Non-pigmented ciliary epithelial cell (primary cell): ENCODE measurements around the gene GGA1.

ENCODE experiments used
- DNase-seq: peaks from one replicate; pipeline ENCODE4 v3.0.0-alpha.2; 2010; ENCODE audit warnings: low read depth

Gene GGA1, protein sequence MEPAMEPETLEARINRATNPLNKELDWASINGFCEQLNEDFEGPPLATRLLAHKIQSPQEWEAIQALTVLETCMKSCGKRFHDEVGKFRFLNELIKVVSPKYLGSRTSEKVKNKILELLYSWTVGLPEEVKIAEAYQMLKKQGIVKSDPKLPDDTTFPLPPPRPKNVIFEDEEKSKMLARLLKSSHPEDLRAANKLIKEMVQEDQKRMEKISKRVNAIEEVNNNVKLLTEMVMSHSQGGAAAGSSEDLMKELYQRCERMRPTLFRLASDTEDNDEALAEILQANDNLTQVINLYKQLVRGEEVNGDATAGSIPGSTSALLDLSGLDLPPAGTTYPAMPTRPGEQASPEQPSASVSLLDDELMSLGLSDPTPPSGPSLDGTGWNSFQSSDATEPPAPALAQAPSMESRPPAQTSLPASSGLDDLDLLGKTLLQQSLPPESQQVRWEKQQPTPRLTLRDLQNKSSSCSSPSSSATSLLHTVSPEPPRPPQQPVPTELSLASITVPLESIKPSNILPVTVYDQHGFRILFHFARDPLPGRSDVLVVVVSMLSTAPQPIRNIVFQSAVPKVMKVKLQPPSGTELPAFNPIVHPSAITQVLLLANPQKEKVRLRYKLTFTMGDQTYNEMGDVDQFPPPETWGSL

DNA sequence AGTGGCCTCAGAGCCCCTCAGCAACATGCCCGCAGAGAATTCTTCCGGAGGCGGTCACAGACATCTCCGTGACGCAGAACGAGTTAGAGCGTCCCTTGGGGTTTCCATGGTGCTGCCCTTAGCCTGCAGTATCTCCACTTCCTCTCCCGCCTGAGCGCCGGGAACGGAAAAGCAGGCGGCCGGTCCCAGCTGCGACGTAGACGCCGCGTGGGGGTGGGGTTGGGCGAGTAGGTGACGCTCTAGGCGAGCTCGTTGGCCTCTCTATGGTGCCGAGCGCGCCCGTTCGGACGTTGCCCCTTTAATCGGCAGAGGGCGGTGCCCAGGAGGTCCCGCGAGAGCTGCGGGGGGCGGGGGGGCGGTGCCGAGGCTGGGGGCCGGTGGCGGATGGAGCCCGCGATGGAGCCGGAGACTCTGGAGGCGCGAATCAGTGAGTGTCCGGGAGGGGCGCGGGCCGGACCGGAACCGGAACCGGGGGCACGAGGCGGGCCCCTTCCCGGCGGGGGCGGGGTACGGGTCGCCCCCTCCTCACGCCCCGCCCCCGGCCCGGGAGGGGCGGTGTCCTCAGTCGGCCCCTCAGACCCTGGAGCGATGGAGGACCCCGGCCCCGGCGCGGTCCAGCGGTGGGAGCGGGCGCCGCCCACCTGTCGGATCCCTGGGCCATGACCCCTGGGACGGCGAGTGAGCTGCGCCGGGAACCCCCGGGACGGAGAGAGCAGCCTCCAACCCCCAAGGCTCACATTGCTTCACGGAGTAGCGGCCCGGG lies at the start of gene GGA1:
Gene GGA1, plus strand, starts transcription at position 358 of the 763 bp plus-strand sequence. Its CDS starts 27 bp downstream, at position 385.
- peak; percentile 87 for DNase-seq

DNA sequence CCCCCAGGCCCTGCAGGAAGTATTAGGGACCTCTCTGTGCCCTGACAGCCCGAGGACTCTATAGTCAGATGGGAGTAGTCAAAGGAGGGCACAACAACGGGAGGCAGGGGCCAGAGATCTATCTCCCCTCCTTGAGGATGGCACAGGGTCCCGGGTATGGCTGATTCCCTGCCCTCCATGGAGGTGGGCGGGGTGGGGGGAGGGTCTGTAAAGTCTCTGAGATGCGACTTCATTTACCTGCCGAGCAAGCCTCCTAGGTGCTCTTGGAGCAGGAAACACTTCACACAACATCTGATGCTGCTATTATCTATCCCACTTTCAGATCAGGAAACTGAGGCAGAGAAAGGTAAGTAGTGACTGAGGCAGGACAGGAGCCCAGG lies 49.1 kb upstream of the GGA1 start:
- DNase-seq: no peak

DNA sequence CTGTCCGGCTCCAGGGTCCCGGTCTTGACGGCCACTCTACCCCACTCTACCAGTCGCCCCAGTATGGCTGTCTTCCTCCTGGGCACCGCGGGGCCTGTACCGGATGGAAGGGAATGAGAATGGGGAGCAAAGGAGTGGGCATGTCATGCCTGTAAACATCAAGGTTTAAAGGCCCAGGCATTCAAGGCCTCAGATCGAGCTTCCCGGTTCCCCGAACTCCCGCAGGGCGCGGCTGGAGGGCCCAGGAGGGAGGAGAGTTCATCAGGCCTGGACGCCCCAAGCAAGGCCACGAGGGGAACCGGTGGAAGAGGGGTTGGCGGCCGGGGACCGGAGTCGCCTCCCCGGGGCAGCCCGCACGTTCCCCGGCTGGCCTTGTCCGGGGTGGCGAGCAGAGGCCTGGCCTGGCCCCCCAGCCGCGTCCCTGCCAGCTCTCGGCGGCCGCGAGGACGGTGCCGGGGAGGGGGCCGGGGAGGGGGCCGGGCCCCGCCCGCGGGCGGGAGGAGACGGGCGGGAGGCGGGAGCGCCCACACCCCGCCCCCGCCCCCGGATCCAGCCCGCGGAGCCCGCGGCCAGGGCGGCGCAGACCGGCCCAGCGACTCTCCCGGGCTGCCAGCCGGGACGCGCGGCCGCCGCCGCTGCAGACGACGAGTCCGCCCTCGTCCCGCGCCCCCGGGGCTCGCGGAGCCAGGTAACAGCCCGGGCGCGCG lies 48.6 kb upstream of the GGA1 start, which contains the start of gene CDC42EP1:
Gene CDC42EP1, plus strand, starts transcription at position 580 of the 707 bp plus-strand sequence. CDS start 5,870 bp downstream, outside the sequence.
- no peak for DNase-seq

DNA sequence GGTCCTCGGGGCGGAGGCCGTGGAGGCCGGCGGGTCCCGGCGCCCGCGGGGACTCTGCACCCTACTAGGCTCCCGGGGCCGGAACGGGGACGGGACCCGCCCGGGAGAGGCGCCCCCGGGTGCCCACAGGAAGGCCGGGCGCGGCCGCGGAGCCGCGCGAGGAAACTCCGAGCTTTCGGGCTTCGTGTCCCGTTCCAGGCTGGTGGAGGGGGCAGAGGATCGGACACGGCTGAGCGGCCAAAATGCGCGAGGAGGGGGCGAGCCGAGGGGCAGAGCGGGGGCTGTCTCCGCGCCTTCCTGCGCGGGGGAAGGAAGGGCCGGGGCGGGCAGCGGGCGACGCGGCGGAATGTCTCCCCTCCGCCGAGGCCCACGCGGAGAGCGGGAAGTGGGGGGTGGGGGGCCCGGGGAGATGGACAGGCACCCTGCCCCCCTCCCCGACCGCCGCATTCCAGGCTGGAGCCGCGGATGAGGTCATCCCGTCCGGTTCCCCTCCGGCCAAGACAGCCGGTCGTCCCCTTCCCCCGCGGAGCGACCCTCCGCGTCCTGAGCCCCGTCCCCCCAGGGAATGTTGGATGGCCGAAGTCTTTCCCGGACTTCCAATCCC lies 47.9 kb upstream of the GGA1 start:
- DNase-seq: no peak

DNA sequence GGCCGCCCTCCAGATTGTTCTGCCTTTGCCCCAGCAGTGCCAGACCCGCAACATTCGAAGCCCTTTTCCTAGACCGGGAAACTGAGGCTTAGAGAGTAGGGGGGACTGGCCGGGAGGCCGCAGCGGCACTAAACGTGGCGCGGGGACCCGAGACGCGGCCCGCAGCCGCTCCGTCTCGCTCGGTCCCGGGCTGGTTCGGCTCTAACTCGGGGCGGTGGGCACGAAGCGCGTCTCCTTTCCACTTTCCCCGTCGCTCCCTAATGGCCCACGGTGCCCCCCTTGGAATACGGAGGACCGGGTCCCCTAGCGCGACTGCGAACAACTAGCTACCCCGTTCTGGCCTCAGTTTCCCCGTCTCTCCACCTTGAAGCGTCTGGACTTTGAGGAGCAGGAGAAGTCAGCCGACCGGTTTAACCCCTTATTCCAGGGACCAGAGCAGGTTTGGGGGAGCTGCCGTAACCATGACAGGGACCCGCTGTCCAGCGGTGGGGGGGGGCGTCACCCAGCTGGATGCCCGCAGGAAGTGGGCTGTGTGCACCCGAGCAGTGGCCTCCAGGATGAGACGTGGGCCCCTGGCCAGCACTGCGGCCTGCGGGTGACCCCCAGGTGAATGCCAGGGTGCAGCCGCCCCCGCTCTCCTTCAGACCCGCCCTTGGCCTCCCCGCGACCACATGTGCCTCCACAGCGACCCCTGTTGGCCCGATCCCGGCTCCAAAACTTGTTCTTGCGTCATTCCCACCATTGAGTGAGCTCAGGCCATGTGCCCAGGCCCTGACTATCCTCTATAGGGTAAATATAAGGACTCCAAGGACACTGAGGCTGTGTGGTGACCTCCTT lies 47.2 kb upstream of the GGA1 start:
- peak; percentile 55 for DNase-seq

DNA sequence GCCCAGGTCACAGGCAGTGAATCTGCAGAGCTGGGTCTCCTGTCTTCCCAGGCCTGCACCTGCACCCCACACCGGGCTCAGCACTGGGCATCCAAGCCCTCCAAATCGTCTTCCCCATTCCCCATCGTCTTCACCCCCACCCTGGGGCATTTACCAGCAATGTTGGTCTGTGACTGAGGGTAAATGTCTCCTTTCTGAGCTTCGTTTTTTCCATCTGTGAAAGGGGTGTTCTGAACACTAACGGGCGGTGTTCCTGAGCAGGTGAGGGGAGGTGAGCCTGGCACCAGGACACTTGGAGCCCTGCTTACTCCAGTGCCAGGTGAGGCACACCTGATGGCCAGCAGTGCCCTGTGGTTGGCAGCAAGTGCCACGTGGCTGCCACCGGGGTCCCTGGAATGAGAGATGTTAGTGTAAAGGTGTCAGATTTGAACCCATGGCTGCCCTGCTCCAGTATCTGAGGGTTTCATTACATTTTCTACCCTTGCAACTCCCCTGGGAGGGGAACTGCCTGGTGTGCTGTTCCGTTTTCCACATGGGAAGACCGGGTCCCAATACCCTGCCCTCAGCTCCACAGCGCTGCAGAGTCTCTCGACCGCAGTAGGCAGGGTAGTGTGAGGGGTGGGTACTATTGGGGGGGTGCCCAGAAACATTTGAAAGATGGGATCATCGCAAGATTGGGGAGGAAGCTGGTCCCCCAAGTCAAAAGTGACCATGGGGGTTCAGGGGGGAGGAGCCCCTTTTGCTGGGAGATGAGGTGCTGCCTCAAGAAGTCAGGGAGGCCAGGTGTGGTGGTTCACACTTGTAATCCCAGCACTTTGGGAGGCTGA lies 46.4 kb upstream of the GGA1 start:
- DNase-seq: no peak

DNA sequence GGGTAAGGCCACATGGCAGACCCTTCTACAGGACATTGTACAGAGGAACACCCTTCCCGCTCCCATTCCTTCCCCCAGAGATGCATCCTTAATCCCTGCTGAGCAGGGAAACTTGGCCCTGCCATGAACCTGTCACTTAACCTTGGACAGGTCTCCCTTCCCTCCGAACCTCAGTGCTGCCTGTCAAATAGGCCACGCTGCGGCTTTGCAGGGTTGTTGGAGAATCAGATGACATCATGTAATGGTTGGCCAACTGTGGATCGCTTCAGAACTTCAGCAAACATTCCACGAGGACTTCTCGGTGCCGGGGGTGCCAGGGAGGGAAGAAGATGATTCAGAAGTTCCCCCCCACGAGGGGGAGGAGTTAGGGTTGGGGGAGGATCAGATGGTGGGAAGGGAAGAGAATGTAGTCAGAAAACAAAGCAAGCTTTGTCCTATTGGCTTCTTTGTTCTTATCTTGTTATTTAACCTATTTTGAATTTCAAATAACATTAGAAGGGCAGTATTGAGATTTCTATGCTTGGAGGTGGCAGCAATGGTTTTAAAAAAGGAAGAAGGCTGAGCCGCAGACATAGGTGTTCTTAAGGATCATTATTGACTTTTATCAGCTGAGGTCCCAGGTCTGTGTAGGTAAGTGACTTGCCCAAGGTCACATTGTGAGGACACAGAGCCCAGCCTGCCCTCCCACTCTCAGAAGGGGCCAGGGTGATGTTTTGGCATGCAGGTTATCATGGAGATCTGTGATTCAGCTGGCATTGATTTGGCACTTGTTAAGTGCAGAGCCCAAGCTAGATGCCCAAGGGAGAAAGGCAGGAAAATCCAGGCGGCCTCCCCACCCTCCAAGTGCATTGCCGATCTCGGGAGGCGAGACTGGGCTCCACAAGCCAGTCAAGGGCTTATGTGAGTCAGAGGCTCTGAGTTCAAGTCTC lies 45.2 kb upstream of the GGA1 start:
- peak; percentile 84 for DNase-seq

DNA sequence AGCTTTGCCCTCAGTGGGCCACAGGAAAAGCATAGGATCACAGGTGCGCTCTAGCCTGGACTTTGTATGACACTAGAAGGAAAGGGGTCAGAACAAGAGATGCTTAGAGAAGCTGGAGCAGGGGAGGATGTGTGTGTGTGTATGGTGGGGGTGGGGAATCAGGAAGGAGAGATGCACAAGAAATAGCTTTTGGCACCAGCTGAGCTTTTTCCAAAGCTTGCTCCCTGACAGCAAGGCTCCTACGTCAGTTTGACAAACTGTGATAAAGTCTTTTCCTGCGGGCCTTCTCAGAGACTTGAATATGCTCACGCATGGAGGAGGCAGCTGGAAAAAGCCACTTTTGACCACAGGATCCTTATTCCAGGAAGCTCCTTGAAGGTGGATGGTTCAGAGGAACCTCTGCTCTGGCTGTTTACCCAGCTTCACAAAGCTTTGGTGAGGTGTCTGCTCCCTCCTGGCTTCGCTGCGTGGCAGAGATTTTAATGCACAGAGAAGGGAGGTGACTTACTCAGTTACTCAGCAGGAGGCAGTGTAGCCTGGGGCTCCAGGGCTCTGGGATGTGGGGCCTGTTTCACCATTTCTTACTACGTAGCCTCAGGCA lies 44.4 kb upstream of the GGA1 start:
- DNase-seq: no peak

DNA sequence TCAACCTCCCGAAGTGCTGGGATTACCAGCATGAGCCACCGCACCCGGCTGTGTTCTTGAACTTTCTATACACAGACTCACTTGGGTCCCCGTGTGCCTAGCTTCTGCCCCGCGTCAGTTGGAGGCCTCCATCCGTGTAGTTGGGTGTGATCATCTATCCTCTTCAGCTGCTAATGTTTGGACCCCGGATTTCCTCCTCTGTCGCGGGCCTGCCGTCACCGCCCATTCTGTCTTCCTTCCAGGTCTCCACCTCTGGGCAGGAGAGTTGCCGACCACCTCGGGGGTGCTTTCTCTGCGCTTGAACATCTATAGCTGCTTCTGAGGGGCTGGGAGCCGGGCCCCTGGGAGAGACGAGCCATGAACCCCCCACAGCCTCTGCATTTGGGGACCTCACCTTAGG lies 42.8 kb upstream of the GGA1 start:
- no peak for DNase-seq

DNA sequence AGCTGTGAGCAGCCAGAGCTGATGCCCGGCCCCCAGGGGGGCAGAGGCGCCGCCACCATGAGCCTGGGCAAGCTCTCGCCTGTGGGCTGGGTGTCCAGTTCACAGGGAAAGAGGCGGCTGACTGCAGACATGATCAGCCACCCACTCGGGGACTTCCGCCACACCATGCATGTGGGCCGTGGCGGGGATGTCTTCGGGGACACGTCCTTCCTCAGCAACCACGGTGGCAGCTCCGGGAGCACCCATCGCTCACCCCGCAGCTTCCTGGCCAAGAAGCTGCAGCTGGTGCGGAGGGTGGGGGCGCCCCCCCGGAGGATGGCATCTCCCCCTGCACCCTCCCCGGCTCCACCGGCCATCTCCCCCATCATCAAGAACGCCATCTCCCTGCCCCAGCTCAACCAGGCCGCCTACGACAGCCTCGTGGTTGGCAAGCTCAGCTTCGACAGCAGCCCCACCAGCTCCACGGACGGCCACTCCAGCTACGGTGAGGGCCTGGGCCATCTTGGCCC lies 42.3 kb upstream of the GGA1 start:
- no peak for DNase-seq

DNA sequence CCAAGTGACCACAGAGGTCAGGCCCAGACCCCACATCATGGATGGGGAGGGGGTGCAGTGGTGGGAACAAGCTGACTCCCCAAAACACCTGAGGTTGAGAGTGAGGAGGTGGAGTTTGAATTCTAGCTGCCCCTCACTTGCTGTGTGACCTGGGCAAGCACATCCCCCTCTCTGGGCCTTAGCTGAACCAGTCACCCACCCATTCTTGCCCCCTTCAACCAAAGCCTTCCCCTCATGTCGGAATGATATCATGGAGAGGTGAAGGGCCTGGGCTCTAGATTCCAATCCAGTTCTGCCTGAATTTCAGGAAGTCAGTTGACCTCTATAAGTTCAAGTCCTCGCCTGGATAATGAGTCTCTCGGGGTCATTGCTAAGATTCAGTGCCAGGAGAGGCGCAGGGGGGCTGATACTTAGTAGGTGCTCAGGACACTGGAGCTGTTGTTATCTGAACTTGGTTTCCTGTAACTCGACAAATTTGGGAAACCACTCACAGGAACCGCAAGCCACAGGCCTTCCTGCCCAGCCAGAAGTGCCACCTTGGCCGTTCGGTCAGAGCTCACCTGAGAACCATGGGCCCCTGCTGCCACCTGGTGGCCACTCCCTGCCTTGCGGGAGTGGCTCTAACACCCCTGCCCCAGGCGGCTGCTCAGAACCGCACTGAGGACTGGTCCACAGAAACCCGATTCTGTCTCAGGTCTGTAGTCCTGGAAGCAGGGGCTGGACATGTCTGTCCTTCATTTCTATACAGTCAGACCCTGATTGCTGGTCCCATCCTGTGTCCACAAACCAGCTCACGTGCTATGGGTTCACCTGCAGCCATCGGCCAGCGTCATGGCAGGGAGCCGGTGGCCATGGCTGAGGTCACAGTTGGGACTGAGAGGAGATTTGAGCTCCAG lies 41.5 kb upstream of the GGA1 start:
- no peak for DNase-seq

DNA sequence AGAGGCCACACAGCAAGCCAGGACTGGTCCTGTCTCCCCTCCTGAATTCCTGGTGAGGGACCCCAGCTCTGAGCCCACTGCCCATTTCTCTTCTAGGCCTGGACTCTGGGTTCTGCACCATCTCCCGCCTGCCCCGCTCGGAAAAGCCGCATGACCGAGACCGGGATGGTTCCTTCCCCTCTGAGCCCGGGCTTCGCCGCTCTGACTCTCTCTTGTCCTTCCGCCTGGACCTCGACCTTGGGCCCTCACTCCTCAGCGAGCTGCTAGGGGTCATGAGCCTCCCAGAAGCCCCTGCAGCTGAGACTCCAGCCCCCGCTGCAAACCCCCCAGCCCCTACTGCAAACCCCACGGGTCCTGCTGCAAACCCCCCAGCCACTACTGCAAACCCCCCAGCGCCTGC lies 40.6 kb upstream of the GGA1 start:
- no peak for DNase-seq

DNA sequence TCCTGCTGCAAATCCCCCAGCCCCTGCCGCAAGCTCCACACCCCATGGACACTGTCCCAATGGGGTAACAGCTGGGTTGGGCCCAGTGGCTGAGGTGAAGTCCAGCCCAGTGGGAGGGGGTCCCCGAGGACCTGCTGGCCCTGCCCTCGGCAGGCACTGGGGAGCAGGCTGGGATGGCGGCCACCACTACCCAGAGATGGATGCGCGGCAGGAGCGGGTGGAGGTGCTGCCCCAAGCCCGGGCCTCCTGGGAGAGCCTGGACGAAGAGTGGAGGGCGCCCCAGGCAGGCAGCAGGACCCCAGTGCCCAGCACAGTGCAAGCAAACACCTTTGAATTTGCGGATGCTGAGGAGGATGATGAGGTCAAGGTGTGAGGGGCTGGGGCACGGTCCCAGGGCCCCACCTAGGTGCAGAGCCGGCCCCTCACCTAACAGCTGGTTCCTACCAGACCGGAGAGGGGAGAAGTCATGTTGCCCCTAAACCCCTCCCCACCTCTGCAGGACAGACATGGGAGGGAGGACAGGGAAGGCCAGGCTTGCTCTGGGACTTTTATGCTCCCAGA lies 40.1 kb upstream of the GGA1 start:
- no peak for DNase-seq

DNA sequence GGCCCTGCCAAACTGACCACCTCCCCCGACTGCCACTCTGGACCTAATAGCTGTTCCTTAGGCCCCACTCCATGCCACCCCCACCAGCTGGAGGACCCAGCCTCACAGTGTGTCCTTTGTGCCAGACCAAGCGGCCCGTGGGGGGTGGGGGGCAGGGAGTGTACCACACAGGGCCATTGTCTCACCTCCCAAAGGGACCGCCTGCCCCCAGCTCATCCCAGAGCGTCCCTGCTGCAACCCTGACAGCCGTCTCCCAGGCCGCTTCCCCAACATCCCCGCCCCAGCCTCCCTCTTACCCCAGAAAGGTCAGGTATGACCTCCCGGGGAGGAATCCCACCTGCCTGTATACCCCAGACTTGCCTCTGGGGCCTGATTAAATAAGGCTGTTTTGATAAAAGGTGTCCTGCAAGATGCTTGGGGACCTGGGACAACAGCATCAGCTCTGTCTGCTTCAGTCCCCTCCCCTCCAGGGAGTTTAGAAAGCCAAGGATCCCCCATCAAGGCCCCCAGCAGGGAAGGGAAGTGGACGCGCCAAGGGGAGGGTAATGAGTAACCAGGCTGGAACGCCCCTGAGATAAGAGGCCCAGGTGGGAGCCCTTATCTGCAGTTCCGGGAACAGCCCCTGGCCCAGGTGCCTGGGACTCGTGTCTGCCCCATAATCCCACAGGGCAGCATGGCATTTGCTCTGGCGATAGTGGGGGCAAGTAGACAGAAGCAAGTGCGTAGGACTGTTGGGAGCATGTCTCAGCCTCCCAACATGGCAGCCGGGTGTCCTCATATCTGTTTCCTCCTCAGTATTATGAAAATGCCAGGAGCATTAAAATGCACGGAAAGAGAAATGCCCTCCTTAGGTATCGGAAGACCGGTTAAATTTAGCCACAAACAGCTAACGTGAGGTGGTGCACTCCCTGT lies 39.4 kb upstream of the GGA1 start:
- DNase-seq: no peak

DNA sequence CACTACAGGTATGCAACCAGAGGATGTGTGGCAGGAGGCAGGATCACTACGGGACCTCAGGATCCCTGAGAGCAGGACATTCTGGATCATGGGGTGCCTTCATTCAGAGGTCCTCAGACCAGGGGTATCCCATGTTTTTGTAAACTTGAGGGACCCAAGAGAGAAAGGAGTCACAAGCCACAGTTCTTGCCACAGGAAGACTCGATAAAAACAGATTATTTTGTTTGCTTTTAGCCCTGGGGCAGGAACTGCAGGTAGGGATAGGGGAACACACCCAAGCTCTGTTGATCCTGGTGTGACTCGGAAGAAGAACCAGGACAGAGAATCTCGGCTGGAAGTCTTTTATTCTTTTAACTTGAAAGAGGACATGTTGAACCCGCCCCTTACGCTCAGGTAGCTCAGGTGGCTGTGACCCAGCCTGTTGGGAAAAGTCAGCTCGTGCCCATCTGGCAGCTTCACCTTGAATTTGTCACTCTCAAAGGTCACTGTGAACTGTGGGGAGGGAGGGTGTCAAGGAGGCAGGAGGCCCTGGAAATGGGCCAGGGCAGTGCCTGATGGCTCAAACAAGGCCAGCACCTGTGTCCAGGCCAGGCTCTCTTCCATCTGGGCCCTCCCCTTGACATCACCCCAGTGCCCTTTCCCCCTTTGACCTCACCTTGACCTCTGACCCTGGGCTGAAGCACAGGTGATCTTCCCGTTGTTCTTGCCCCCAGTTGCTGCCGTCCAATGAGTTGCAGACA lies 38.5 kb upstream of the GGA1 start:
- no peak for DNase-seq
